ENCODE results near the gene MYL6B. TPM values are rescaled to one million over a fixed set of nuclear protein-coding genes. Genes with fewer than 3 reads are reported as not detected.

The MYL6B gene
- total RNA-seq, 1 donor from 2014 or later, result 67.6 TPM

- intact Hi-C loops (cut with micrococcal nuclease), result no loop called here
- Mint-ChIP-seq H3K9me3 (no peaks in the 10 kb centered on the region), H3K27me3 (ENCODE audit: insufficient read depth) (no peaks in the 10 kb centered on the region), H3K4me3 (no peak overlapping the region), H3K36me3 (ENCODE audit: low read depth) (peaks cover 49% of the 10 kb centered on the region), H3K4me1 (ENCODE audit: low read depth) (peaks cover 8% of the 10 kb centered on the region), H3K27ac (peak overlapping the region; percentile 59)
- DNase-seq (ENCODE audit: low spot score), result no peak
These were observed 16.9 kb downstream of the MYL6B start for GRCh38 chr12:56169229-56169759.

- H3K27ac Mint-ChIP-seq, result no peak overlapping the region
- DNase-seq (ENCODE audit: low spot score), result no peak
- peaks cover 2% of the 10 kb centered on the region for H3K4me1 Mint-ChIP-seq (ENCODE audit: low read depth)
- intact Hi-C loops (cut with micrococcal nuclease), result no loop called here
- peaks cover 53% of the 10 kb centered on the region for H3K36me3 Mint-ChIP-seq (ENCODE audit: low read depth)
- no peaks in the 10 kb centered on the region for H3K9me3 Mint-ChIP-seq
- H3K4me3 Mint-ChIP-seq, result no peak overlapping the region
- no peaks in the 10 kb centered on the region for H3K27me3 Mint-ChIP-seq (ENCODE audit: insufficient read depth)
These were observed 20.5 kb downstream of the MYL6B start for GRCh38 chr12:56172839-56173238.

GRCh38 chr12:56178347-56178746, 26.0 kb downstream of the MYL6B start:
- H3K4me1 Mint-ChIP-seq (ENCODE audit: low read depth), result no peaks in the 10 kb centered on the region
- H3K27ac Mint-ChIP-seq, result no peak overlapping the region
- peaks cover 49% of the 10 kb centered on the region for H3K36me3 Mint-ChIP-seq (ENCODE audit: low read depth)
- no peak overlapping the region for H3K4me3 Mint-ChIP-seq
- H3K27me3 Mint-ChIP-seq (ENCODE audit: insufficient read depth), result no peaks in the 10 kb centered on the region
- intact Hi-C loops (cut with micrococcal nuclease), result no loop called here
- no peaks in the 10 kb centered on the region for H3K9me3 Mint-ChIP-seq
- no peak for DNase-seq (ENCODE audit: low spot score)

- H3K4me1 Mint-ChIP-seq (ENCODE audit: low read depth), result peaks cover 43% of the 10 kb centered on the region
- H3K27me3 Mint-ChIP-seq (ENCODE audit: insufficient read depth), result peaks cover 2% of the 10 kb centered on the region
- intact Hi-C loops (cut with micrococcal nuclease), result loop anchor here (10.0 kb wide), 1 partner anchor 142 kb away; the partner anchor contains the start of gene RPS26
- H3K36me3 Mint-ChIP-seq (ENCODE audit: low read depth), result peaks cover 24% of the 10 kb centered on the region
- peak overlapping the region; percentile 95 for H3K4me3 Mint-ChIP-seq
- no peak for DNase-seq (ENCODE audit: low spot score)
- no peaks in the 10 kb centered on the region for H3K9me3 Mint-ChIP-seq
- no peak overlapping the region for H3K27ac Mint-ChIP-seq
These were observed 34.6 kb downstream of the MYL6B start for GRCh38 chr12:56186957-56187356.

GRCh38 chr12:56188131-56188777, 35.9 kb downstream of the MYL6B start:
- Mint-ChIP-seq H3K36me3 (ENCODE audit: low read depth) (peaks cover 24% of the 10 kb centered on the region), H3K27ac (peak overlapping the region; percentile 92), H3K4me1 (ENCODE audit: low read depth) (peaks cover 52% of the 10 kb centered on the region), H3K9me3 (no peaks in the 10 kb centered on the region), H3K27me3 (ENCODE audit: insufficient read depth) (peaks cover 2% of the 10 kb centered on the region), H3K4me3 (peak overlapping the region; percentile 95)
- intact Hi-C loops (cut with micrococcal nuclease), result loop anchor here (1.0 to 10.0 kb wide), 3 partner anchors 30 to 449 kb away; partner anchors contain the start of genes MYL6 and RPS26
- no peak for DNase-seq (ENCODE audit: low spot score)

- Mint-ChIP-seq H3K4me3 (peak overlapping the region; percentile 95), H3K4me1 (ENCODE audit: low read depth) (peaks cover 55% of the 10 kb centered on the region), H3K27me3 (ENCODE audit: insufficient read depth) (peaks cover 2% of the 10 kb centered on the region), H3K27ac (peak overlapping the region; percentile 92), H3K36me3 (ENCODE audit: low read depth) (peaks cover 23% of the 10 kb centered on the region), H3K9me3 (no peaks in the 10 kb centered on the region)
- intact Hi-C loops (cut with micrococcal nuclease), result loop anchor here (1.0 to 10.0 kb wide), 6 partner anchors 30 to 450 kb away; partner anchors contain the start of genes MYL6 and RPS26
- DNase-seq (ENCODE audit: low spot score), result no peak
These were observed 36.4 kb downstream of the MYL6B start for GRCh38 chr12:56188778-56189098.

GRCh38 chr12:56189099-56189917, 36.9 kb downstream of the MYL6B start, which contains the start of gene SMARCC2:
SMARCC2 (minus strand) TSS chr12:56189483; CDS start chr12:56189461, 22 bp downstream.
- intact Hi-C loops (cut with micrococcal nuclease), result loop anchor here (1.0 to 10.0 kb wide), 5 partner anchors 63 to 451 kb away; partner anchors contain the start of gene RPS26
- DNase-seq (ENCODE audit: low spot score), result peak; percentile 85
- Mint-ChIP-seq H3K4me1 (ENCODE audit: low read depth) (peaks cover 55% of the 10 kb centered on the region), H3K27me3 (ENCODE audit: insufficient read depth) (peaks cover 2% of the 10 kb centered on the region), H3K4me3 (peak within 1 kb of the TSS; percentile 95), H3K27ac (peak within 1 kb of the TSS; percentile 96), H3K9me3 (no peaks in the 10 kb centered on the region), H3K36me3 (ENCODE audit: low read depth) (peaks cover 20% of the 10 kb centered on the region)

- H3K4me3 Mint-ChIP-seq, result peak overlapping the region; percentile 93
- peaks cover 12% of the 10 kb centered on the region for H3K36me3 Mint-ChIP-seq (ENCODE audit: low read depth)
- peaks cover 2% of the 10 kb centered on the region for H3K27me3 Mint-ChIP-seq (ENCODE audit: insufficient read depth)
- H3K9me3 Mint-ChIP-seq, result no peaks in the 10 kb centered on the region
- DNase-seq (ENCODE audit: low spot score), result peak; percentile 77
- H3K27ac Mint-ChIP-seq, result peak overlapping the region; percentile 96
- H3K4me1 Mint-ChIP-seq (ENCODE audit: low read depth), result peaks cover 55% of the 10 kb centered on the region
- intact Hi-C loops (cut with micrococcal nuclease), result loop anchor here (1.0 to 10.0 kb wide), 7 partner anchors 38 to 451 kb away; partner anchors contain the start of genes APOF, MYL6B, RPS26 and STAT2
These were observed 37.7 kb downstream of the MYL6B start for GRCh38 chr12:56189918-56190694.

- H3K4me1 Mint-ChIP-seq (ENCODE audit: low read depth), result peaks cover 53% of the 10 kb centered on the region
- peak overlapping the region; percentile 96 for H3K27ac Mint-ChIP-seq
- peak overlapping the region; percentile 93 for H3K4me3 Mint-ChIP-seq
- H3K27me3 Mint-ChIP-seq (ENCODE audit: insufficient read depth), result peaks cover 2% of the 10 kb centered on the region
- H3K9me3 Mint-ChIP-seq, result no peaks in the 10 kb centered on the region
- intact Hi-C loops (cut with micrococcal nuclease), result loop anchor here (1.0 to 5.0 kb wide), 2 partner anchors 38 to 172 kb away; partner anchors contain the start of genes APOF, MYL6B and STAT2
- no peak for DNase-seq (ENCODE audit: low spot score)
- peaks cover 10% of the 10 kb centered on the region for H3K36me3 Mint-ChIP-seq (ENCODE audit: low read depth)
These were observed 38.3 kb downstream of the MYL6B start for GRCh38 chr12:56190695-56191155.

GRCh38 chr12:56192582-56192981, 40.2 kb downstream of the MYL6B start:
- no peak overlapping the region for H3K27ac Mint-ChIP-seq
- no peak overlapping the region for H3K4me3 Mint-ChIP-seq
- no peak for DNase-seq (ENCODE audit: low spot score)
- intact Hi-C loops (cut with micrococcal nuclease), result loop anchor here (2.0 to 5.0 kb wide), 2 partner anchors 74 to 170 kb away; partner anchors contain the start of genes APOF, COQ10A and STAT2
- H3K36me3 Mint-ChIP-seq (ENCODE audit: low read depth), result peaks cover 5% of the 10 kb centered on the region
- peaks cover 37% of the 10 kb centered on the region for H3K4me1 Mint-ChIP-seq (ENCODE audit: low read depth)
- no peaks in the 10 kb centered on the region for H3K9me3 Mint-ChIP-seq
- H3K27me3 Mint-ChIP-seq (ENCODE audit: insufficient read depth), result peaks cover 2% of the 10 kb centered on the region

- peak overlapping the region; percentile 59 for H3K27ac Mint-ChIP-seq
These were observed 40.7 kb downstream of the MYL6B start for GRCh38 chr12:56193025-56193578.

More at GRCh38 chr12:56193025-56193578, 40.7 kb downstream of the MYL6B start:
- H3K9me3 Mint-ChIP-seq, result no peaks in the 10 kb centered on the region
- intact Hi-C loops (cut with micrococcal nuclease), result loop anchor here (1.0 to 5.0 kb wide), 6 partner anchors 31 to 275 kb away; partner anchors contain the start of genes ANKRD52, APOF, COQ10A and NABP2
- peaks cover 5% of the 10 kb centered on the region for H3K36me3 Mint-ChIP-seq (ENCODE audit: low read depth)
- peaks cover 32% of the 10 kb centered on the region for H3K4me1 Mint-ChIP-seq (ENCODE audit: low read depth)
- DNase-seq (ENCODE audit: low spot score), result peak; percentile 64
- no peak overlapping the region for H3K4me3 Mint-ChIP-seq
- peaks cover 2% of the 10 kb centered on the region for H3K27me3 Mint-ChIP-seq (ENCODE audit: insufficient read depth)
